Skeletal muscle satellite cell (primary cell): ENCODE data around the gene NAV1.
"Not testable (repeated sequence)": the region's sequence is repeated elsewhere in the genome, so short reads cannot be mapped to it uniquely, and the experiment has no call there.

Experiments
- H3K27me3 ChIP-seq: 2 replicates; pipeline ENCODE4 v1.7.0; 2013; ENCODE audit warnings: low read length; ENCODE audit not compliant: control insufficient read depth, insufficient read depth
- H3K36me3 ChIP-seq: 2 replicates; pipeline ENCODE4 v1.7.0; 2013; ENCODE audit warnings: mild to moderate bottlenecking, control low read depth, low read length; ENCODE audit not compliant: insufficient read depth
- H3K4me1 ChIP-seq: 2 replicates; pipeline ENCODE4 v1.7.0; 2013; ENCODE audit warnings: low read length; ENCODE audit not compliant: control insufficient read depth, insufficient read depth
- H3K4me2 ChIP-seq: 2 replicates; pipeline ENCODE4 v1.7.0; 2013; ENCODE audit warnings: mild to moderate bottlenecking, low read length
- H3K4me3 ChIP-seq: 2 replicates; pipeline ENCODE4 v1.7.0; 2013; ENCODE audit warnings: low read length
- H3K9ac ChIP-seq: 2 replicates; pipeline ENCODE4 v1.7.0; 2013; ENCODE audit warnings: mild to moderate bottlenecking, low read depth, low read length, moderate library complexity
- H3K9me3 ChIP-seq: replicated peaks from 2 replicates; pipeline ENCODE4 v1.7.0; 2013; ENCODE audit warnings: mild to moderate bottlenecking, control low read depth, low read length

The NAV1 gene

DNA sequence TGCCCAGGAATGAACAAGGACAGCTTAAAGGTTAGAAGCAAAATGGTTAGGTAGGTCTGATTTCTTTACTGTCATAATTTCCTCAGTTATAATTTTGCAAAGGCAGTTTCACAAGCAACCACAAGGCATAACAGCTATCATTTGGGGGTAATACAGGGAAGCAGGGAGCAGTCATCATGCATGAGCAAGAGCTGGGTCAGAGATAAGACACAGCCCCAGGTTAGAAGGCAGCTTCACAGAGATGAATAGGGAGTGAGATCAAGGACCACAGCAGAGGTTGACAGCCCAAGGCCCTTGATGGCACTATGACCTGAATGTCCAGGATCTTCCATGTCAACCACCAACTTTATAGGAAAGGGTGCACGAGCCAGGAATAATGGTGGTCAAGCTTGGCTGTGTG is 23.0 kb upstream of the NAV1 start:
- Histone ChIP-seq H3K4me3 (no peak overlapping the region), H3K4me2 (no peak overlapping the region), H3K36me3 (no peaks in the 10 kb centered on the region), H3K4me1 (peaks cover 18% of the 10 kb centered on the region), H3K27me3 (no peaks in the 10 kb centered on the region), H3K9me3 (no peaks in the 10 kb centered on the region), H3K9ac (no peak overlapping the region)

DNA sequence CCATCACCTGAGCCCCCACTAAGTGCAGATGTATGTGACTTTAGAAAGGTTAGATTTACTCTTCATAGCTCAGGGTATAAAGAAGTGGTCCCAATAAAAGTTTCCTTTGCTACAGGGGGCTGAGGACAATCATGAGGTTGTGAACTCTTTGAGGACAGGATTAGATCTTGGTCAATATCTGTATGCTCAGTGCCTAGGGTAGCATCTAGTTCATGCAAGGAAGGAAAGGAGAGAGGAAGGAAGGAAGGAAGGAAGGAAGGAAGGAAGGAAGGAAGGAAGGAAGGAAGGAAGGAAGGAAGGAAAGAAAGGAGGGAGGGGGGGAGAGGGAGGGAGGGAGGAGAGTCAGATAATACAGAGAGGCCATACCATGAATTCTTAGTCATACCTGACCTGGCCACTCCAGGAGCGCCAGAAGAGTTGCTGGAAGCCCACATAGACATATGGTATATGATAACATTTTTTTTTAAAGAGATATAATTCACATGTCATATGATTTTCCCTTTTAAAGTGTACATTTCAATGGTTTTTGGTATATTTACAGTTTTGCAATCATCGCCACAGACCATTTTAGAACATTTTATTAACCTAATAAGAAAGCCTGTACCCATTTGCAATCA is 22.3 kb upstream of the NAV1 start:
- Histone ChIP-seq H3K9me3 (no peaks in the 10 kb centered on the region), H3K4me1 (peaks cover 13% of the 10 kb centered on the region), H3K27me3 (no peaks in the 10 kb centered on the region), H3K4me3 (no peak overlapping the region), H3K4me2 (no peak overlapping the region), H3K9ac (no peak overlapping the region), H3K36me3 (no peaks in the 10 kb centered on the region)

DNA sequence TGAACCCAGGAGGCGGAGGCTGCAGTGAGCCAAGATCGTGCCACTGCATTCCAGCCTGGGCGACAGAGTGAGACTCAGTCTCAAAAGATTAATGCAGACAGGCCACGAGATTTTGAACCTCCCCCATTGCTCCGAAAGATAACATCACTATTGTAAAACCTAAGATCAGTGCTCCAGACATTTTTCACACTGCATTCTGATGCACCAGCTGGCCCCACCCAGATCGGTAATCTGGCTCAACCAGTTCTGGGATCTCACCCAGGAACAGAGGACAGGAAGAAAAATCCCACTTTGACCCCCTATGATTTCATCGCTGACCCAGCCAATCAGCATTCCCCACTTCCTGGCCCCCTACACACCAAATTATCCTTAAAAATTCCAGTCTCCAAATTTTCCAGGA is 21.3 kb upstream of the NAV1 start:
- Histone ChIP-seq H3K9ac (no peak overlapping the region), H3K4me1 (peaks cover 3% of the 10 kb centered on the region), H3K36me3 (no peaks in the 10 kb centered on the region)

DNA sequence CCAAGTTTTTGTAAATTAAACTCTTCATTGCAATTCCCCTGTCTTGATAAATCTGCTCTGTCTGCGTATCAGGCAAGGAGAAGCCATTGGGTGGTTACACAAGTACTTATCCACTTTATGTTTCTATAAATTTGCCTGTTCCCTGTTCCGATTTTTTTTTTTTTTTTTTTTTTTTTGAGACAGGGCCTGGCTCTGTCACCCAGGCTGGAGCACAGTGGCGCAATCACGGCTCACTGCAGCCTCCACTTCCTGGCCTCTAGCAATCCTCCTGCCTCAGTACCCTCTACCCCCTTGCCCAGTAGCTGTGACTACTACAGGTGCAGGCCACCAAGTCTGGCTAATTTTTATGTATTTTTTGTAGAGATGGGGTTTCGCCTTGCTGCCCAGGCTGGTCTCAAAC is 20.9 kb upstream of the NAV1 start:
- no peaks in the 10 kb centered on the region for H3K27me3 ChIP-seq
- no peak overlapping the region for H3K4me3 ChIP-seq
- no peaks in the 10 kb centered on the region for H3K4me1 ChIP-seq
- no peak overlapping the region for H3K4me2 ChIP-seq
- no peaks in the 10 kb centered on the region for H3K36me3 ChIP-seq
- no peak overlapping the region for H3K9ac ChIP-seq
- H3K9me3 ChIP-seq = no peaks in the 10 kb centered on the region

More for the DNA sequence above, 21.3 kb upstream of the NAV1 start:
- Histone ChIP-seq H3K4me2 (no peak overlapping the region), H3K4me3 (no peak overlapping the region), H3K9me3 (no peaks in the 10 kb centered on the region), H3K27me3 (no peaks in the 10 kb centered on the region)

DNA sequence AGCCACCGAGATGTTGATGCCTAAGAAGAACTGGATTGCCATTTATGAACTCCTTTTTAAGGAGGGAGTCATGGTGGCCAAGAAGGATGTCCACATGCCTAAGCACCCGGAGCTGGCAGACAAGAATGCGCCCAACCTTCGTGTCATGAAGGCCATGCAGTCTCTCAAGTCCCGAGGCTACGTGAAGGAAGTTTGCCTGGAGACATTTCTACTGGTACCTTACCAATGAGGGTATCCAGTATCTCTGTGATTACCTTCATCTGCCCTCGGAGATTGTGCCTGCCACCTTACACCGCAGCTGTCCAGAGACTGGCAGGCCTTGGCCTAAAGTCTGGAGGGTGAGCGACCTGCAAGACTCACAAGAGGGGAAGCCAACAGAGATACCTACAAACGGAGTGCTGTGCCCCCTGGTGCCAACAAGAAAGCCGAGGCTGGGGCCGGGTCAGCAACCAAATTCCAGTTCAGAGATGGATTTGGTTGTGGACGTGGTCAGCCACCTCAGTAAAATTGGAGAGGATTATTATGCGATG is 18.8 kb upstream of the NAV1 start:
- not testable (repeated sequence) for H3K4me1 ChIP-seq, H3K4me2 ChIP-seq, H3K36me3 ChIP-seq, H3K9ac ChIP-seq, H3K27me3 ChIP-seq, H3K9me3 ChIP-seq, H3K4me3 ChIP-seq

DNA sequence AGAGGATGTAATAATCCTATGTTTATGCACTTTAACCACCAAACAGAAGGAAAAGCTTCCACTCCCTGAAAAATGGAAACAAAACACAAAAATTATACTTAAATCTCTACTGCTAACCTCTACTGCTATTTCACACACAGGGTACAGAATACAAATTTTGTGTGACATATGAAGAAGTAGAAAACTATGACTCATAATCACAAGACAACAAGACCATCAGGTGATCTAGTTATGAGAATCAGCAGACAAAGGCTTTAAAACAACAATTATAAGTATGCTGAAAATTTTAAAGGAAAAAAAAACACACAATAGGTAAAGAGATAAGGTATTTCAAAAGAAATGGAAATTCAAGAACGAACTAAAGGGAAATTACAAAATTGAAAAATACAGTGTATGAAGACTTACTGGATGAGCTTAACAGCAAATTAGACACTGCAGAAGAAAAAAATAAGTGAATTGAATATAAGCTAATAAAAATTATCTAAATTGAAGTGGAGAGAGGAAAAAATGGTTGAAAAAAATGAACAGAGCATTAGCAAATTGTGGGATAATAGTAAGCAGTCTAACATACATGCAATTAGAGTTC is 13.6 kb upstream of the NAV1 start:
- Histone ChIP-seq H3K27me3 (no peaks in the 10 kb centered on the region), H3K4me2 (no peak overlapping the region), H3K9me3 (no peaks in the 10 kb centered on the region), H3K9ac (no peak overlapping the region), H3K4me1 (no peaks in the 10 kb centered on the region), H3K4me3 (no peak overlapping the region), H3K36me3 (no peaks in the 10 kb centered on the region)

DNA sequence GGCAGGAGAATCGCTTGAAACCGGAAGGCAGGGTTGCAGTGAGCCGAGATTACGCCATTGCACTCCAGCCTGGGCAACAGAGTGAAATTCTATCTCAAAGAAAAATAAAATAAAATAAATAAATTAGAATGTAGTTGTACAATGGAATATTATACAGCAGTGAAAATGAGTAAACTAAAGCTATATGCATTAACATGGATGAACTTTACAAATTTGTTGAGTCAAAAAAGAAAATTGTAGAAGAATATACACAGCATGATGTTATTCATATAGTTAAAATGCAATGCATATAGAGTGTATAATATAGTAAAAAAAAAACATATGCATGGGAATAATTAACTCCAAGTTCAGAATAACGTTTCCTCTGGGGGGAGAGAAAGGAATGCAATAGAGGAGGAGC is 11.0 kb upstream of the NAV1 start:
- Histone ChIP-seq H3K27me3 (no peaks in the 10 kb centered on the region), H3K4me1 (peaks cover 16% of the 10 kb centered on the region), H3K36me3 (no peaks in the 10 kb centered on the region), H3K9me3 (no peaks in the 10 kb centered on the region), H3K4me2 (no peak overlapping the region), H3K9ac (no peak overlapping the region), H3K4me3 (no peak overlapping the region)

DNA sequence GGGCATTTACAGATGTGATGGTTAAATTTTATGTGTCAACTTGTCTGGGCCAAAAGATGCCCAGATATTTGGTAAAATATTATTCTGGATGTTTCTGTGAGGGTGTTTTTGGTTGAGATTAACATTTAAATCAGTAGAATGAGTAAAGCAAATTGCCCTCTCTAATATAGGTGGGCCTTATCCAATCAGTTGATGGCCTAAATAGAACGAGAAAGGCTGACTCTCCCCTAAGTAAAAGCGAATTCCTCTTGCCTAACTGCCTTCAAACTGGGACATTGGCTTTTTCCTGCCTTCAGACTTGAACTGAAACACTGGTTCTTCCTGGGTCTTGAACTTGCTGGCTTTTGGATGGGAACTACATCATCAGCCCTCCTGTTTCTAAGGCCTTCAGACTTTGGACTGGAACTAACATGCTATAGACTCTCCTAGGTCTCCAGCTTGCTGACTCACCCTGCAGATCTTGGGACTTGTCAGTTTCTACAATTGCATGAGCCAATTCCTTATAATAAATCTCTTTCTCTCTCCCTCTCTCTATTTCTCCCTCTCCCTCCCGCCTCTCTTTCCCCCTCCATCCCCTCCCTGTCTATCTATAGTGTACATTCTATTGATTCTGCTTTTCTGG is 10.2 kb upstream of the NAV1 start:
- Histone ChIP-seq H3K4me1 (peaks cover 16% of the 10 kb centered on the region), H3K4me2 (no peak overlapping the region), H3K36me3 (no peaks in the 10 kb centered on the region), H3K4me3 (no peak overlapping the region), H3K27me3 (no peaks in the 10 kb centered on the region), H3K9me3 (no peaks in the 10 kb centered on the region), H3K9ac (no peak overlapping the region)

DNA sequence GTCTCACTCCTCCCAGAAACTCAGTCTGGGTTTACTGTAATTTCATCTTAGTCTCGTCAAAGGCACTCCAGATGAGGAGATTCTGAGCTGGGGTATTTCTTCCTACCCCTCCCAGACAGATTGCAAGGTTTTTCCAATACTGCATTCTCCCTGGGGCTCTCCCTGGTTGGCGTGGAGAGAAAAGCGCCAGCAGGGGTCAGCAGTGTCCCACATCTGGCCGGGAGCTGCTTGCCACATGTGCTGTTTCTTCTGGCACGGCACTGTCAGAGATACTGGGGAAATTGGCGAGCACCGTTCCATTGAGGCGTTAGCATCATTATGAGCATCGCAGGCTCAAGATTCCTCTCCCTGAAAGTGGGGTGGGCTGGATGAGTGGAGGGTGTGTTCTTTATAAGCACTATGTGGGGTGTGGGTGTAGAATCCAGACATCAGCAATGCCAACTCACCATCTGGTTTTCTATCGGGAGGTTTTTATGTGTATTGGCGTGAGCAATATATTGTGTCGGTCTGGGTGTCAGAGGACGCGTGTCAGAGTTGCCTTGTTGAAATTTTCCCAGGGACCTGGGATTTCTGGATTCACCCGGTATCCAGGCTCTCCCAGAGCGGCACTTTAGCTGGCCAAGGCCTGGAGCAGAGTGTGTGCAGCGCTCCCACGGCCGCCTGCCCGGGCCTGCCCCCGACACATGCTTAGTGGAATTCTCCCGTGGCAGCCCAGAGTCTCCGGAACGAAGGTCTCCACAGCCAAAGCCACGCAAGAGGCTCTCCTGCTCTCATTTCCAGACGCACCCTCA is 8.0 kb upstream of the NAV1 start:
- H3K9ac ChIP-seq = peak overlapping the region; percentile 62
- peak overlapping the region; percentile 64 for H3K4me2 ChIP-seq
- H3K27me3 ChIP-seq = no peaks in the 10 kb centered on the region

DNA sequence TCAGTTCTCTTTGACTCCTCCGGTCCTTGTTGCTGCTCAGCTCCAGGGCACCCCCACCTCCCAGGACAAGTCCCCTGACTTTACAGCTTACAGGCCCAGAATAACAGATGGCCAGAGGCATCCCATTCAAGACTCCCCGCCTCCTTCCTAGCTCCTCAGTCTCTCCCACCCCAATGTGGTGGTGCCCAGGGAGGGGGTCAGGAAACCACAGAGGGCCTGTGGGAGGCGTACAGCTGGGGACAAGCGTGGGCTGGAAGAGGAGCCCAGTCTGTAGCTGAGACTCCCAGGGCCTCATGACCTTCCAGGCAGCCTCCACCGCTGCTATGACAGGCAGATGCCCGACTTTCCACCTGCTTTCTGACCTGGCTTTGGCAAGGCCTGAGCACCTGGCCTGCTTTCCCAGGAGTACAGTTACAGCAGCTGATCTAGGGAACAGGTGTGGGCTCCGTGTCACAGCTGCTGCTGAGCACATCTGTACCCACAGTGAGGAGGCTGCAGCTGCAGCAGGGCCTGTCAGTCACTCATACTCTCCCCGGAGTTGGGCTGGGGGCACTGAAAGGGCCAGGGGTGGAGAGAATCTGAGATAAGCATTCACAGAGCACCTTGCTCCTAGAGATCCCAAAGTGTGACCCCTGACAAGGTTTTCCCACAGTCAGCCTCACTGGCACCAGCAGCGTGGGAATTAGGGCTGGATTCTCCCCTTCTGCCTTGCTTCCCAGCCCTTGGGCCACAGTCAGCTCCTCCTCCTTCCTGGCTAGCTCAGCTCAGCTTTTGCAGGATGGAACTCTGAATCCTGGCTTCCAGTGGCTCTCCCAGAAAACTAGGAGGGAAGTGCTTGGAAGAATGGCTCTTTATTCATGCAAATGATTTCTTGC is 7.1 kb upstream of the NAV1 start:
- H3K9ac ChIP-seq = peak overlapping the region; percentile 62
- no peaks in the 10 kb centered on the region for H3K9me3 ChIP-seq
- H3K4me2 ChIP-seq = peak overlapping the region; percentile 64
- no peak overlapping the region for H3K4me3 ChIP-seq
- no peaks in the 10 kb centered on the region for H3K27me3 ChIP-seq
- peaks cover 39% of the 10 kb centered on the region for H3K4me1 ChIP-seq
- H3K36me3 ChIP-seq = no peaks in the 10 kb centered on the region

More for the DNA sequence above, 8.0 kb upstream of the NAV1 start:
- Histone ChIP-seq H3K4me1 (peaks cover 32% of the 10 kb centered on the region), H3K4me3 (peak overlapping the region; percentile 11), H3K36me3 (no peaks in the 10 kb centered on the region), H3K9me3 (no peaks in the 10 kb centered on the region)

DNA sequence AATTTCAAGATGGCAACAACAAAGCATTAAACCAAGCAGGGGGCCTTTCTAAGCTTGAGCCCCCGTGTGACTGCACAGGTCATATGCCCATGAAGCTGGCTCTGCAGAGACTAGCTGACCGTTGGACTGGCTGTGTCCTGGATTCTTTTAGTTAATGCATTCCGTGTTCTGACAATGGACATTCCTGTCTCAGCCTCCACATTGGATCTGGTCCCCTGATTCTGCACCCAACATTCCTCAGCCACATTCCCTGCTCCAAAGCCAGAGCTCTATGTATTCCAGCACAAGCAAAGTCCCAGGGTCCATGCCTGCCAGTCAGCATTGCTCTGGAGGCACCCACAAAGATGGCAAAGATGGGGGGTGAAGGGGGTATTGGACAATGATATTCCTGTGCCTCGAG is 5.1 kb upstream of the NAV1 start:
- Histone ChIP-seq H3K27me3 (no peaks in the 10 kb centered on the region), H3K4me2 (no peak overlapping the region)

More for the DNA sequence above, 5.1 kb upstream of the NAV1 start:
- Histone ChIP-seq H3K9me3 (no peaks in the 10 kb centered on the region), H3K36me3 (no peaks in the 10 kb centered on the region), H3K4me1 (peaks cover 58% of the 10 kb centered on the region), H3K4me3 (no peak overlapping the region), H3K9ac (no peak overlapping the region)
